K562 (cell line): Measurements from ENCODE around the gene LSM4. TPM values are rescaled to one million over a fixed set of nuclear protein-coding genes. Genes with fewer than 3 reads are reported as not detected.
A peak's percentile ranks its signal among the peaks of the same experiment; 100 is the strongest.

Source experiments
- BCOR ChIP-seq: fragments of 450-650 bp; IDR thresholded peaks from 2 replicates; pipeline ENCODE4 v1.6.1; 2016
- DACH1 ChIP-seq: fragments of 450-650 bp; IDR thresholded peaks from 2 replicates; pipeline ENCODE4 v1.6.1; 2018; ENCODE audit not compliant: partially characterized antibody
- E2F6 ChIP-seq, 2 experiments: IDR thresholded peaks; 2 replicates each; pipeline ENCODE4 v1.6.1; 2011; ENCODE audit warnings: borderline replicate concordance in 1 of 2, control low read depth in 1 of 2, low read depth in 1 of 2, low read length in 1 of 2, mild to moderate bottlenecking in 1 of 2, mixed read lengths in 1 of 2, moderate library complexity in 1 of 2; ENCODE audit not compliant: insufficient read depth in 1 of 2, insufficient read length in 1 of 2, poor library complexity in 1 of 2, severe bottlenecking in 1 of 2; ENCODE audit errors: extremely low read depth in 1 of 2
- ETS2 ChIP-seq: IDR thresholded peaks from 2 replicates; pipeline ENCODE4 v1.6.1; 2016; ENCODE audit warnings: borderline replicate concordance, missing genetic modification characterization, mild to moderate bottlenecking, moderate library complexity, missing compliant biosample characterization; ENCODE audit not compliant: poor library complexity, severe bottlenecking
- GATAD2A ChIP-seq: fragments of 450-650 bp; IDR thresholded peaks from 2 replicates; pipeline ENCODE4 v1.6.1; 2017
- GTF2A2 ChIP-seq: IDR thresholded peaks from 2 replicates; pipeline ENCODE4 v1.6.1; 2016; ENCODE audit warnings: mild to moderate bottlenecking, missing genetic modification characterization, missing compliant biosample characterization
- HMG20A ChIP-seq: fragments of 450-650 bp; formaldehyde crosslinking; conservative IDR thresholded peaks from 2 replicates; pipeline ENCODE4 v1.4.0; 2020; ENCODE audit warnings: mild to moderate bottlenecking, mixed read lengths
- IRF2 ChIP-seq: sonication (generic); formaldehyde crosslinking; IDR thresholded peaks from 2 replicates; pipeline ENCODE4 v1.8.1; 2022; ENCODE audit warnings: mild to moderate bottlenecking, missing genetic modification reagents
- KAT8 ChIP-seq: fragments of 450-650 bp; IDR thresholded peaks from 2 replicates; pipeline ENCODE4 v1.6.1; 2016; ENCODE audit warnings: low read depth, mild to moderate bottlenecking
- MYNN ChIP-seq, 2 experiments: sonication (generic); formaldehyde crosslinking in 1 of 2; IDR thresholded peaks; 2 replicates each; pipeline versions ENCODE4 v1.5.0 to v1.6.1; 2016 to 2020; ENCODE audit warnings: antibody characterized with exemption in 1 of 2, missing genetic modification reagents in 1 of 2
- PCBP1 ChIP-seq: fragments of 200-400 bp; formaldehyde crosslinking; IDR thresholded peaks from 2 replicates; pipeline ENCODE4 v1.6.1; 2018; ENCODE audit warnings: mild to moderate bottlenecking, low read depth, low read length; ENCODE audit not compliant: poor library complexity, severe bottlenecking
- RBM34 ChIP-seq: fragments of 200-400 bp; formaldehyde crosslinking; IDR thresholded peaks from 2 replicates; pipeline ENCODE4 v1.6.1; 2018; ENCODE audit warnings: low read length, borderline replicate concordance; ENCODE audit not compliant: insufficient read depth
- SMC3 ChIP-seq: conservative IDR thresholded peaks from 2 replicates; pipeline ENCODE4 v1.6.1; 2011; ENCODE audit warnings: low read depth, low read length, improper control_type of control experiment; ENCODE audit not compliant: insufficient read depth
- SREBF1 ChIP-seq: fragments of 150-350 bp; IDR thresholded peaks from 2 replicates; pipeline ENCODE4 v1.6.1; 2014; ENCODE audit warnings: antibody characterized with exemption, low read depth, low read length, borderline replicate concordance
- TCF7 ChIP-seq: sonication (generic); IDR thresholded peaks from 2 replicates; pipeline ENCODE4 v1.6.1; 2016; ENCODE audit warnings: antibody characterized with exemption, borderline replicate concordance
- TOE1 ChIP-seq, 2 experiments: fragments of 450-650 bp in 1 of 2; sonication (generic) in 1 of 2; formaldehyde crosslinking in 1 of 2; IDR thresholded peaks; 2 replicates each; pipeline versions ENCODE4 v1.7.1 to v1.8.0; 2016 to 2022; ENCODE audit warnings: borderline replicate concordance in 2 of 2, mild to moderate bottlenecking in 2 of 2, antibody characterized with exemption in 1 of 2, inconsistent platforms in 1 of 2, low read depth in 1 of 2, missing genetic modification reagents in 1 of 2, moderate library complexity in 1 of 2
- U2AF1 ChIP-seq: fragments of 200-400 bp; formaldehyde crosslinking; optimal IDR thresholded peaks from 2 replicates; pipeline ENCODE3; 2017; ENCODE audit warnings: mild to moderate bottlenecking, low read depth, low read length, moderate library complexity
- ZC3H4 ChIP-seq: sonication (generic); formaldehyde crosslinking; IDR thresholded peaks from 2 replicates; pipeline ENCODE4 v1.9.0; 2021; ENCODE audit warnings: missing genetic modification reagents, borderline replicate concordance
- ZEB2 ChIP-seq: fragments of 450-650 bp; IDR thresholded peaks from 2 replicates; pipeline ENCODE4 v1.6.1; 2016
- ZKSCAN3 ChIP-seq: fragments of 250-450 bp; sonication (Bioruptor Pico); IDR thresholded peaks from 2 replicates; pipeline ENCODE4 v1.4.0; 2020
- ZNF277 ChIP-seq: fragments of 250-450 bp; sonication (Bioruptor Pico); IDR thresholded peaks from 2 replicates; pipeline ENCODE4 v1.8.0; 2022; ENCODE audit warnings: inconsistent platforms, mild to moderate bottlenecking, moderate library complexity, borderline replicate concordance
- ZNF75A ChIP-seq: fragments of 450-650 bp; formaldehyde crosslinking; IDR thresholded peaks from 2 replicates; pipeline ENCODE4 v1.4.0; 2020; ENCODE audit warnings: mild to moderate bottlenecking
- polyA plus RNA-seq, 8 experiments: library from polyadenylated mRNA; depleted of rRNA in 4 of 8; stranded (reverse) in 5 of 8; unstranded in 3 of 8; fragments of >200 nt; fragmentation: Nextera tagmentation in 2 of 8; fragmentation: Illumina TruSeq in 1 of 8; extraction: Ambion mirVana in 2 of 8; extraction: Trizol in 1 of 8; gene quantifications; 2 replicates each; pipeline versions ENCODE4 v1.2.1 to v1.2.3, GENCODE V29; 2011 to 2014; ENCODE audit warnings: inconsistent platforms in 1 of 8, missing spikeins in 1 of 8
- total RNA-seq, 7 experiments: library from RNA; depleted of rRNA in 6 of 7; stranded (reverse); fragments of >200 nt in 6 of 7; fragmentation: Illumina TruSeq in 2 of 7; extraction: Trizol in 2 of 7; gene quantifications; 2 replicates each; pipeline versions ENCODE4 v1.2.1 to v1.2.3, GENCODE V29; 2011 to 2021; ENCODE audit warnings: low replicate concordance in 1 of 7
- TF ChIP-seq, protein P1 (sequence below): fragments of 250-450 bp; sonication (Bioruptor Pico); IDR thresholded peaks from 2 replicates; pipeline ENCODE4 v1.8.0; 2022; ENCODE audit warnings: inconsistent platforms

LSM4 gene
- total and polyA plus RNA-seq, 9 of the 15 experiments (the other 6 are each of a cell fraction or from before 2014, with no cell fraction given), result 11.9 to 763 (median 202) TPM

GRCh38 chr19:18278521-18279265, 44.2 kb downstream of the LSM4 start (continued):
- no peak for TF ChIP-seq ZKSCAN3
- no peak for TF ChIP-seq GTF2A2 (tag)
- TF ChIP-seq DACH1, result no peak
- TF ChIP-seq, protein P1, sequence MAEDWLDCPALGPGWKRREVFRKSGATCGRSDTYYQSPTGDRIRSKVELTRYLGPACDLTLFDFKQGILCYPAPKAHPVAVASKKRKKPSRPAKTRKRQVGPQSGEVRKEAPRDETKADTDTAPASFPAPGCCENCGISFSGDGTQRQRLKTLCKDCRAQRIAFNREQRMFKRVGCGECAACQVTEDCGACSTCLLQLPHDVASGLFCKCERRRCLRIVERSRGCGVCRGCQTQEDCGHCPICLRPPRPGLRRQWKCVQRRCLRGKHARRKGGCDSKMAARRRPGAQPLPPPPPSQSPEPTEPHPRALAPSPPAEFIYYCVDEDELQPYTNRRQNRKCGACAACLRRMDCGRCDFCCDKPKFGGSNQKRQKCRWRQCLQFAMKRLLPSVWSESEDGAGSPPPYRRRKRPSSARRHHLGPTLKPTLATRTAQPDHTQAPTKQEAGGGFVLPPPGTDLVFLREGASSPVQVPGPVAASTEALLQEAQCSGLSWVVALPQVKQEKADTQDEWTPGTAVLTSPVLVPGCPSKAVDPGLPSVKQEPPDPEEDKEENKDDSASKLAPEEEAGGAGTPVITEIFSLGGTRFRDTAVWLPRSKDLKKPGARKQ (CRISPR knock-in tag), result no peak
- no peak for TF ChIP-seq MYNN (IDR thresholded peaks at IDR 0.05)
- no peak for TF ChIP-seq MYNN (CRISPR knock-in tag; IDR thresholded peaks at IDR 0.05)
- TF ChIP-seq PCBP1, result no peak
- TF ChIP-seq HMG20A, result no peak
- no peak for TF ChIP-seq IRF2 (CRISPR knock-in tag)
- TF ChIP-seq ZC3H4 (CRISPR knock-in tag), result no peak; the same call in 1 of the 2 replicates
- no peak for TF ChIP-seq TOE1 (IDR thresholded peaks at IDR 0.05; ENCODE audit: borderline replicate concordance)
- 0 out of 2 replicates have a peak, but pooled peaks have one; percentile 9 for TF ChIP-seq TOE1 (CRISPR knock-in tag; IDR thresholded peaks at IDR 0.05; ENCODE audit: borderline replicate concordance, low read depth)
- no peak for TF ChIP-seq E2F6 (IDR thresholded peaks at IDR 0.05; ENCODE audit: borderline replicate concordance in 1 of 2, extremely low read depth in 1 of 2, insufficient read depth in 1 of 2, insufficient read length in 1 of 2, low read depth in 1 of 2, low read length in 1 of 2, poor library complexity in 1 of 2, severe bottlenecking in 1 of 2)
- TF ChIP-seq GATAD2A, result no peak
- no peak for TF ChIP-seq RBM34
- no peak for TF ChIP-seq SMC3
- TF ChIP-seq ETS2 (tag), result no peak
- no peak for TF ChIP-seq KAT8
- no peak for TF ChIP-seq ZNF277 (CRISPR knock-in tag)
- TF ChIP-seq SREBF1, result no peak
- TF ChIP-seq TCF7, result no peak
- TF ChIP-seq ZEB2, result no peak
- TF ChIP-seq ZNF75A (CRISPR knock-in tag), result no peak
- TF ChIP-seq BCOR, result peak; percentile 95
- no peak for TF ChIP-seq U2AF1
